Measurements from ENCODE around the gene TGFA.

DNA sequence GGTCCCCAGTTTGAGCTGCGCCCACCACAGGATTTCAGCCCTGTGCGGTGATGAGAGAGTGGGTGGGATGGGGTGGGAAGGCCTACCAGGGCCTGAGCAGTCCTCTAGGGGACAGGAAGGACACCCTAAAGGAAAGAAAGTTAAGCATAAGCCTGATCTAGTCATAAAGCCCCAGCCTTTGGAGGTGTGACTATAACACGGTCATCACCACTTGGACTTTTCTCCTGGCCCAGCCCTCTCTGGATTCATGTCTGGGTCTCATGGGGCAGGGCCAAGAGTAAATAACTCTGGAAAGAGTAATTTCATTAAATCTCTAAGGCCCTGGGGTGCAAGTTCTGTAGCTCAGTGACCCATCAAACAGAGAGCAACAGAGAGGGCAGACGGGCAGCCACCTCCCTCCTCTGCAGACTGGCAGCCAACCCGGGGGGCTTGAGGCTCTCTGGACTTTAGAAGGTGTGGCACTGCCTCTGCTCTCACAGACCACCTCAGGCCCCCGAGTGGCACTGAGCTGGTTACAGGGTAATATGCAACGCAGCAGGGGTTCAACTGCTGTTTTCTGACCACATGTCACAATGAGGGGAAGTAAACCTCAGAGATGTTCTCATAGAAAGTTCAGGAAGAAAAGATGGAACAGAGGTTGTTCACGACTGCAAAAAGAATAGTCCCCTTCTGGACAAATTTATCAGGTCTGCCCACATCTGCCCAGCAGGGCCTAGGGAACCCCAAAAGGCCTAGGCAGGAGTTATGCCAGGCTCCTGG is 41.5 kb downstream of the TGFA start:
- TF ChIP-seq, protein P1, sequence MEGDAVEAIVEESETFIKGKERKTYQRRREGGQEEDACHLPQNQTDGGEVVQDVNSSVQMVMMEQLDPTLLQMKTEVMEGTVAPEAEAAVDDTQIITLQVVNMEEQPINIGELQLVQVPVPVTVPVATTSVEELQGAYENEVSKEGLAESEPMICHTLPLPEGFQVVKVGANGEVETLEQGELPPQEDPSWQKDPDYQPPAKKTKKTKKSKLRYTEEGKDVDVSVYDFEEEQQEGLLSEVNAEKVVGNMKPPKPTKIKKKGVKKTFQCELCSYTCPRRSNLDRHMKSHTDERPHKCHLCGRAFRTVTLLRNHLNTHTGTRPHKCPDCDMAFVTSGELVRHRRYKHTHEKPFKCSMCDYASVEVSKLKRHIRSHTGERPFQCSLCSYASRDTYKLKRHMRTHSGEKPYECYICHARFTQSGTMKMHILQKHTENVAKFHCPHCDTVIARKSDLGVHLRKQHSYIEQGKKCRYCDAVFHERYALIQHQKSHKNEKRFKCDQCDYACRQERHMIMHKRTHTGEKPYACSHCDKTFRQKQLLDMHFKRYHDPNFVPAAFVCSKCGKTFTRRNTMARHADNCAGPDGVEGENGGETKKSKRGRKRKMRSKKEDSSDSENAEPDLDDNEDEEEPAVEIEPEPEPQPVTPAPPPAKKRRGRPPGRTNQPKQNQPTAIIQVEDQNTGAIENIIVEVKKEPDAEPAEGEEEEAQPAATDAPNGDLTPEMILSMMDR (conservative IDR thresholded peaks at IDR 0.05; ENCODE audit: low read length) = no peak
- no peak for TF ChIP-seq EZH2phosphoT487 (IDR thresholded peaks at IDR 0.05; ENCODE audit: borderline replicate concordance, low read depth, low read length)
